Stimulated activated CD8-positive, alpha-beta memory T cell treated with anti-CD3 and anti-CD28 coated beads, Interleukin-7, amount 100 ng/mL, for 48 hours (primary cell): Measurements from ENCODE around the gene HBE1.
"Not testable (repeated sequence)": the region's sequence is repeated elsewhere in the genome, so short reads cannot be mapped to it uniquely, and the experiment has no call there.

Experiments
- DNase-seq, 2 donors: peaks; one replicate each; pipeline ENCODE4 v3.0.0-alpha.2; 2020; ENCODE audit warnings: low read depth in 1 of 2; ENCODE audit errors: extremely low read depth in 1 of 2

HBE1 gene

DNA sequence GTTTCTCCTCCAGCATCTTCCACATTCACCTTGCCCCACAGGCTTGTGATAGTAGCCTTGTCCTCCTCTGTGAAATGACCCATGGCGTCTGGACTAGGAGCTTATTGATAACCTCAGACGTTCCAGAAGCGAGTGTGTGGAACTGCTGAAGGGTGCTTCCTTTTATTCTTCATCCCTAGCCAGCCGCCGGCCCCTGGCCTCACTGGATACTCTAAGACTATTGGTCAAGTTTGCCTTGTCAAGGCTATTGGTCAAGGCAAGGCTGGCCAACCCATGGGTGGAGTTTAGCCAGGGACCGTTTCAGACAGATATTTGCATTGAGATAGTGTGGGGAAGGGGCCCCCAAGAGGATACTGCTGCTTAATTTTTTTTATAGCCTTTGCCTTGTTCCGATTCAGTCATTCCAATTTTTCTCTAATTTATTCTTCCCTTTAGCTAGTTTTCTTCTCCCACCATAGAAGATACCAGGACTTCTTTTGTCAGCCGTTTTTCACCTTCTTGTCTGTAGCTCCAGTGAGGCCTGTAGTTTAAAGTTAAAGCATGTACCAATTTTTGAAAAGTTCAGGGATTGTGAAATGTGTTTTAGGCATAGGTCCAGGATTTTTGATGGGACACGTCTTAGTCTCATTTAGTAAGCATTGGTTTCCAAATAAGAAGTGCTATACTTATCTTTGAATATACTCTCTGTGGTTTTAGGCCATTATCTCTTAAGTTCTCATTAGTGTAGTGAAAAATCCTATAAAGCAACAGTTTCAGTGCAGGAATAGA, 14.9 kb downstream of the HBE1 start, which contains the start of gene HBG2:
Gene HBG2 (minus strand): TSS at position 136 of the 768 bp plus-strand sequence. CDS start 53 bp downstream, at position 83.
- DNase-seq = not testable (repeated sequence)

GRCh38 chr11:5254023-5254422, 15.7 kb downstream of the HBE1 start:
- not testable (repeated sequence) for DNase-seq

DNA sequence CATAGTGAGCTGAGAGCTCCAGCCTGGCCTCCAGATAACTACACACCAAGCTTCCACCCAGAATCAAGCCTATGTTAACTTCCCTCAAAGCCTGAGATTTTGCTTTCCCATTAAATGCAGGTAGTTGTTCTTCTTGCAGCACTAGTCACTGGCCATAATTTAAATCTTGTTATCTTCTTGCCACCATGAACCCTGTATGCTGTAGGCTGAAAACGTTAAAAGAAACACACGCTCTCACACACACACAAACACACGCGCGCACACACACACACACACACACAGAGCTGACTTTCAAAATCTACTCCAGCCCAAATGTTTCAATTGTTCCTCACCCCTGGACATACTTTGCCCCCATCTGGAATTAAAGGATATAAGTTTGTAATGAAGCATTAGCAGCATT, 16.3 kb downstream of the HBE1 start:
- not testable (repeated sequence) for DNase-seq

- no peak for DNase-seq
Observed at GRCh38 chr11:5252919-5253265, 16.9 kb downstream of the HBE1 start.

- no peak for DNase-seq
Observed at GRCh38 chr11:5252192-5252918, 17.4 kb downstream of the HBE1 start.

- DNase-seq = no peak
Observed at GRCh38 chr11:5251746-5252145, 18.0 kb downstream of the HBE1 start.

DNA sequence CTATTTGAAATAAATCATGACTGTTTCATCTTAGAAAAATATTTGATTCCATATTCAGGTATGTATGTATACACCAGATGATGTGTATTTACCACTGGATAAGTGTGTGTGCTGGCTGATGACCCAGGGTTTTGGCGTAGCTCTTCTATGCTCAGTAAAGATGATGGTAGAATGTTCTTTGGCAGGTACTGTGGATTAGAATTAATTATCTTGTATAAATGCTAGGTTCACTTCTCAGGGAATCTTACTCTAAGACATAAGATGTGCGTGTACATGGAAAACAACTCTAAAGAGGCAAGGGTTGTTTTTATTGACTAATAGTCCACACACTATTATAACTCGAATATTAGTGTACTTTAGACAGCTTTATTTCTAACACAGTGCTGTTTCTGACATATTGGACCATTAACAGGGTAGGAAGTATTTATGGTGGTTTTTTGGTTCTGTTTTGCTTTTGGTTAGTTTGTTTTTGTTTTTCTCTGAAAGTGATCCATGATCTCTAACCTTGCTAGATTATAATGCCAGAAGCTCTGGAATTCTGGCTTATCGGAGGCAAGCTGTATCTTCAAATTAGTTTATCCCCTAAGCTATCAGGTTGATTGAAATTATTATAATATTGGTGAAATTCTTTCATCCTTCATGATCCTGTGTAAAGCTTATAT, 19.1 kb downstream of the HBE1 start:
- DNase-seq = no peak

DNA sequence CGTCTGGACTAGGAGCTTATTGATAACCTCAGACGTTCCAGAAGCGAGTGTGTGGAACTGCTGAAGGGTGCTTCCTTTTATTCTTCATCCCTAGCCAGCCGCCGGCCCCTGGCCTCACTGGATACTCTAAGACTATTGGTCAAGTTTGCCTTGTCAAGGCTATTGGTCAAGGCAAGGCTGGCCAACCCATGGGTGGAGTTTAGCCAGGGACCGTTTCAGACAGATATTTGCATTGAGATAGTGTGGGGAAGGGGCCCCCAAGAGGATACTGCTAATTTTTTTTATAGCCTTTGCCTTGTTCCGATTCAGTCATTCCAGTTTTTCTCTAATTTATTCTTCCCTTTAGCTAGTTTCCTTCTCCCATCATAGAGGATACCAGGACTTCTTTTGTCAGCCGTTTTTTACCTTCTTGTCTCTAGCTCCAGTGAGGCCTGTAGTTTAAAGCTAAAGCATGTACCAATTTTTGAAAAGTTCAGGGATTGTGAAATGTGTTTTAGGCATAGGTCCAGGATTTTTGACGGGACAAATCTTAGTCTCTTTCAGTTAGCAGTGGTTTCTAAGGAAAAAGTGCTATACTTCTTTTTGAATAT, 19.8 kb downstream of the HBE1 start, which contains the start of gene HBG1:
Gene HBG1 (minus strand): TSS at position 51 of the 590 bp plus-strand sequence. CDS start 53 bp downstream, outside the sequence.
- DNase-seq = not testable (repeated sequence)

DNA sequence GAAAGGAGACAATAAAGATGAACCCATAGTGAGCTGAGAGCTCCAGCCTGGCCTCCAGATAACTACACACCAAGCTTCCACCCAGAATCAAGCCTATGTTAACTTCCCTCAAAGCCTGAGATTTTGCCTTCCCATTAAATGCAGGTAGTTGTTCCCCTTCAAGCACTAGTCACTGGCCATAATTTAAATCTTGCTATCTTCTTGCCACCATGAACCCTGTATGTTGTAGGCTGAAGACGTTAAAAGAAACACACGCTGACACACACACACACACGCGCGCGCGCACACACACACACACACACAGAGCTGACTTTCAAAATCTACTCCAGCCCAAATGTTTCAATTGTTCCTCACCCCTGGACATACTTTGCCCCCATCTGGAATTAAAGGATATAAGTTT, 21.2 kb downstream of the HBE1 start:
- not testable (repeated sequence) for DNase-seq

GRCh38 chr11:5247472-5248192, 22.1 kb downstream of the HBE1 start:
- DNase-seq = no peak

DNA sequence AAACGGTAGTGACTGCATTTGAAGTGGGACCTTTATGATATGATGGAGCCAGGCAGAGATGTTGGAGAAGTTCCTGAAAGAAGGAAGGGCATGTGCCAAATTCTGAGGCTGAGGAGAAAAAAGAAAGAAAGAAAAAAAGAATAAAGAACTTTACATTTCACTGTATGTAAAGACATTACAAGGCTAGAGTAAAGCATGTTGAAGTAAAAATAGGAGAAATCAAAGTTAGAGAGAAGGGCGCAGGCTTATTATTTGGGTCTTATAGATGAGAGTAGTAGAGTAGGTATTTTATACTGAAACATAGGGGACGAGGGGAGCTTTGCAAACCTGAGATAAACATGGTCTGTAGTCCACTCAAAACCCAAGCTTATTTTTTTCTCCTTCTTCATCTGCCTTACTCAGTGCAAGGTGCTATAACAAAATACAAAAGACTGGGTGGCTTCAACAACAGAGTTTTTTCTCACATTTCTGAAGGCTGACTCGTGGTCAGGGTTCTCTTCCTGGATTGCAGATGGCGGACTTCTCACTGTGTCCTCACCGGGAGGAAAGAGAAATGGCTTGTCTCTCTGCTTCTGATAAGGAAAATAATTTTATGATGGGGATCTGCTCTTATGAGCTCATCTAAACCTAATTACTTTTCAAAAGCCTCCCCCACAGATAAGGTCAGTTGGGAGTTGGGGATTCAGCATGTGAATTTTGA, 22.8 kb downstream of the HBE1 start:
- no peak for DNase-seq

GRCh38 chr11:5245155-5245554, 24.6 kb downstream of the HBE1 start:
- no peak for DNase-seq

GRCh38 chr11:5243816-5244180, 25.9 kb downstream of the HBE1 start:
- no peak for DNase-seq

GRCh38 chr11:5242933-5243815, 26.6 kb downstream of the HBE1 start:
- DNase-seq = no peak

GRCh38 chr11:5242208-5242607, 27.5 kb downstream of the HBE1 start:
- no peak for DNase-seq

GRCh38 chr11:5241458-5241857, 28.3 kb downstream of the HBE1 start:
- DNase-seq = no peak

DNA sequence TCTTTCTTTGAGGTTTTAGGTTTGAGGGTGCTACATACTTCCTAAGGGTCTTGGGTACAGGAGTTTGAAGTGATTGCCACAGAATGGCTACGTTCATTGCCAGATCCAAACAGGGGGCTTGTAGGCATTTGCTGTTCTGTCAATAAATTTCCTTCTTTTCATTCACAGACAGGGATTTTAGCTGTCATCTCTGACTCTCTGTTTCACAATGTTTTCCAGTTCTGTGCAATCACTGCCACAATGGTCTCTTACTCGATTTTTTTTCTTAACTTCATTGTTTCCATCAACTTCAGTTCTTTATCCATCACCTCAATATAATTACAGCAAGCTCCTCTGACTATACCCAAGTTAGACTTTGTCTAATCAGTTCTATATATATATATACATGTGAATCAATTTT, 29.3 kb downstream of the HBE1 start:
- no peak for DNase-seq

DNA sequence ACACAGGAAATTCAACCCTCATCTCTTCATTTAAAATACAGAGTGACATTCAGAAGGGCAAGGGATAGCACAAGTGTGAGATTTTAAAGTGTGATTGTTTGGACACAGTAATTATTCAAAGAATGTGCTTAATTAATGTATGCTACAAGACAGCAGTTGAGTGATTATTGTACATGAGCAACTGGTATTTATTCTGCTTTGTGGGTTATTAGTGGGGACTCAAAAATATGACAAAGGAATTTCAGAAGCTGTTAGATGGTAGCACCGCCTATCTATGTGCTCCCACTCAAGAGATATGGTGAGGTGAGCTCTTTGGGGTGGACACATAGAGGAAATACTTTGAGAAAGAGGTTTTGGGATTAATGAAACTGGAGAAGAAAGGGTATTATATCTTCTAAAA, 29.7 kb downstream of the HBE1 start:
- no peak for DNase-seq

DNA sequence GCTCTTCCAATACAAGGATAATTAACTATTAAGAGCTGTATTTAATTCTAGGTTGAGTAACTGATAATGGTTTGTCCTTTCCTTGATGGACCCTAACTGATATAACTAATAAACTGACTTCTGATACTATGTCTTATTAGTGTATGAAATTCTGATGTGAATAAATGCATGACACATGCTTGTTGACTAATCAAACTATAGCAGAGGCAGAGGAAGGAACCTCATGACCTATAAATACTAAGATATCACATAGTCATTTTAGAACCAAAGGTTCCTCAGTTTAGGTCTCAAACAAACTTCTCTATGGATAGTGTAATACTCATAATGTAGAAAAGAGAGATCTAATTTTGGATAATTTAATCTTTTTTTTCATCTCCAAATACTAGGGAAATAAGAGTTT, 30.7 kb downstream of the HBE1 start:
- DNase-seq = no peak
